ENCODE measurements around the gene B3GNT4. TPM values are rescaled to one million over a fixed set of nuclear protein-coding genes. Genes with fewer than 3 reads are reported as not detected.
"Not testable (repeated sequence)": the region's sequence is repeated elsewhere in the genome, so short reads cannot be mapped to it uniquely, and the experiment has no call there.

The B3GNT4 gene
- total and polyA plus RNA-seq, 8 donors, result 0.58 to 0.81 (median 0.62) TPM; not detected in 4

- H3K27me3 ChIP-seq, result no peaks in the 10 kb centered on the region
- intact Hi-C loops (cut with DNase I; ENCODE audit: low total_unique reads), result no loop called here
- no peak for DNase-seq
- H3K27ac ChIP-seq, result peak overlapping the region in 1 of 5 donors; percentile 2
- no peak overlapping the region for H3K4me3 ChIP-seq
- H3K36me3 ChIP-seq, result peaks cover 21 to 87% (median 79%) of the 10 kb centered on the region in 4 donors
- H3K4me1 ChIP-seq, result no peaks in the 10 kb centered on the region
- TF ChIP-seq EP300 (IDR thresholded peaks at IDR 0.05), result no peak
- no peak for TF ChIP-seq CTCF (IDR thresholded peaks at IDR 0.05)
- TF ChIP-seq POLR2A (IDR thresholded peaks at IDR 0.05), result no peak
- no peak for TF ChIP-seq POLR2AphosphoS5 (IDR thresholded peaks at IDR 0.05)
- no peaks in the 10 kb centered on the region for H3K9me3 ChIP-seq
- WGBS, 5 donors, result 90 to 100% (median 98%) methylated on average over 1 of the region's 1 CpG
These were observed 42.0 kb downstream of the B3GNT4 start for GRCh38 chr12:122245553-122245952.

- 93 to 96% (median 95%) methylated on average over 6 of the region's 6 CpGs for WGBS, 5 donors
These were observed 46.5 kb downstream of the B3GNT4 start for GRCh38 chr12:122250047-122250446.

GRCh38 chr12:122250536-122250935, 47.0 kb downstream of the B3GNT4 start:
- 94 to 98% (median 95%) methylated on average over 8 of the region's 8 CpGs for WGBS, 5 donors
- Histone ChIP-seq H3K36me3 (peaks cover 36 to 80% (median 67%) of the 10 kb centered on the region in 4 donors), H3K27me3 (no peaks in the 10 kb centered on the region), H3K4me3 (no peak overlapping the region), H3K27ac (no peak overlapping the region), H3K9me3 (no peaks in the 10 kb centered on the region), H3K4me1 (no peaks in the 10 kb centered on the region)
- intact Hi-C loops (cut with DNase I; ENCODE audit: low total_unique reads), result no loop called here
- TF ChIP-seq EP300 (IDR thresholded peaks at IDR 0.05), result no peak
- no peak for TF ChIP-seq CTCF (IDR thresholded peaks at IDR 0.05)
- TF ChIP-seq POLR2A (IDR thresholded peaks at IDR 0.05), result no peak
- no peak for TF ChIP-seq POLR2AphosphoS5 (IDR thresholded peaks at IDR 0.05)
- no peak for DNase-seq

More at GRCh38 chr12:122250047-122250446, 46.5 kb downstream of the B3GNT4 start:
- no peak for DNase-seq
- TF ChIP-seq POLR2AphosphoS5 (IDR thresholded peaks at IDR 0.05) (no peak), CTCF (IDR thresholded peaks at IDR 0.05) (no peak), POLR2A (IDR thresholded peaks at IDR 0.05) (no peak), EP300 (IDR thresholded peaks at IDR 0.05) (no peak)
- H3K9me3 ChIP-seq, result no peaks in the 10 kb centered on the region
- no peaks in the 10 kb centered on the region for H3K4me1 ChIP-seq
- H3K27me3 ChIP-seq, result no peaks in the 10 kb centered on the region
- H3K4me3 ChIP-seq, result no peak overlapping the region
- H3K27ac ChIP-seq, result no peak overlapping the region
- intact Hi-C loops (cut with DNase I; ENCODE audit: low total_unique reads), result no loop called here
- peaks cover 35 to 79% (median 66%) of the 10 kb centered on the region in 4 donors for H3K36me3 ChIP-seq

- H3K4me3 ChIP-seq; H3K4me1 ChIP-seq; H3K27ac ChIP-seq; H3K9me3 ChIP-seq; intact Hi-C loops (cut with DNase I; ENCODE audit: low total_unique reads); DNase-seq; H3K27me3 ChIP-seq: not testable (repeated sequence)
- peaks cover 35 to 98% (median 89%) of the 10 kb centered on the region in 4 donors for H3K36me3 ChIP-seq
- 87 to 98% (median 95%) methylated on average over 4 of the region's 4 CpGs for WGBS, 5 donors
These were observed 55.0 kb downstream of the B3GNT4 start for GRCh38 chr12:122258462-122258861.

Small RNA genes lying within 50 kb of the gene (small RNA-seq; reads per million reads assigned to genes)
- 0 to 1.2 (median 0.20) reads per million in 4 donors for gene DIABLO

Other genes with a start within 250 kb of the B3GNT4 start
- 10 to 100 TPM in 1 of 5 donors, 1 to 10 TPM in 4; 2.0 to 11.6 (median 2.9) TPM for gene BCL7A, start 181.8 kb upstream of the B3GNT4 start, total RNA-seq
- gene BCL7A, start 181.8 kb upstream of the B3GNT4 start, polyA plus RNA-seq, result 1 to 10 TPM; 1.5 to 3.4 (median 2.6) TPM
- 100 to 1,000 TPM in 1 of 5 donors, 10 to 100 TPM in 4; 34.5 to 140 (median 37.1) TPM for gene MLXIP, start 125.0 kb upstream of the B3GNT4 start, total RNA-seq
- gene MLXIP, start 125.0 kb upstream of the B3GNT4 start, polyA plus RNA-seq, result 10 to 100 TPM; 12.3 to 28.0 (median 16.6) TPM
- not detected for gene IL31, start 29.5 kb upstream of the B3GNT4 start, total RNA-seq
- not detected for gene IL31, start 29.5 kb upstream of the B3GNT4 start, polyA plus RNA-seq
- 1 to 10 TPM in 2 of 5 donors, not detected in 3; 1.3 to 2.2 TPM for gene LRRC43, start 20.6 kb upstream of the B3GNT4 start, total RNA-seq
- not detected for gene LRRC43, start 20.6 kb upstream of the B3GNT4 start, polyA plus RNA-seq
- gene DIABLO, start 22.3 kb downstream of the B3GNT4 start, total RNA-seq, result 10 to 100 TPM; 11.9 to 62.2 (median 50.7) TPM
- gene DIABLO, start 22.3 kb downstream of the B3GNT4 start, polyA plus RNA-seq, result 10 to 100 TPM; 36.1 to 41.8 (median 41.4) TPM
- gene VPS33A, start 62.8 kb downstream of the B3GNT4 start, total RNA-seq, result 10 to 100 TPM; 10.3 to 45.8 (median 16.9) TPM
- 10 to 100 TPM in 1 of 3 donors, 1 to 10 TPM in 2; 6.1 to 12.1 (median 7.4) TPM for gene VPS33A, start 62.8 kb downstream of the B3GNT4 start, polyA plus RNA-seq
- gene CLIP1, start 219.0 kb downstream of the B3GNT4 start, total RNA-seq, result 100 to 1,000 TPM in 1 of 5 donors, 10 to 100 TPM in 4; 66.6 to 133 (median 87.5) TPM
- 10 to 100 TPM; 16.0 to 16.7 (median 16.2) TPM for gene CLIP1, start 219.0 kb downstream of the B3GNT4 start, polyA plus RNA-seq

Measured in stomach (tissue), 9 donors.